ENCODE measurements around the gene KRTAP5-6.
"Not testable (repeated sequence)": the region's sequence is repeated elsewhere in the genome, so short reads cannot be mapped to it uniquely, and the experiment has no call there.

Gene KRTAP5-6

DNA sequence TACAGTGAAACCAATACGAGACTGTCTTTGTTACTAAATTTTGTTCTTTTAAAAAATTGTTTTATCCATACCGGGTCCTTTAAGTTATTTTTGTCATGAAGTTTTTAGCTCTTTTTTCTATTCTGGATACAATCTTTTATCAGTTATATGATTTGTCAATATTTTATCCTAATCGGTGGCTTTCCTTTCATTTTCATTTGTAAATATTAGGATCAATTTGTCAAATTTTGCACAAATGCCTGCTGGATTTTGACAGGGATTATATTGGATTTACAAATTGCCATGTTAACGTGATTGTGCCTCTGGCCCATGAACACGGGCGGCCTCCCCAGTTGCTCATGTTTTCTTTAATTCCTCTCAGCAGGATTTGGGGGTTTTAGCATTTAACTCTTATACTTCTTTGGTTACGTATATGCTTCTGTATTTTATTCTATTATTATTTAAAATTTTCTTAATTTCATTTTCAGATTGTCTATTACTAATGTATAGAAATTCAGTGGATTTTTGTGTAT is 20.7 kb upstream of the KRTAP5-6 start:
- H3K27me3 ChIP-seq, result peaks cover 83% of the 10 kb centered on the region
- no peaks in the 10 kb centered on the region for H3K36me3 ChIP-seq
- TF ChIP-seq, protein P1, sequence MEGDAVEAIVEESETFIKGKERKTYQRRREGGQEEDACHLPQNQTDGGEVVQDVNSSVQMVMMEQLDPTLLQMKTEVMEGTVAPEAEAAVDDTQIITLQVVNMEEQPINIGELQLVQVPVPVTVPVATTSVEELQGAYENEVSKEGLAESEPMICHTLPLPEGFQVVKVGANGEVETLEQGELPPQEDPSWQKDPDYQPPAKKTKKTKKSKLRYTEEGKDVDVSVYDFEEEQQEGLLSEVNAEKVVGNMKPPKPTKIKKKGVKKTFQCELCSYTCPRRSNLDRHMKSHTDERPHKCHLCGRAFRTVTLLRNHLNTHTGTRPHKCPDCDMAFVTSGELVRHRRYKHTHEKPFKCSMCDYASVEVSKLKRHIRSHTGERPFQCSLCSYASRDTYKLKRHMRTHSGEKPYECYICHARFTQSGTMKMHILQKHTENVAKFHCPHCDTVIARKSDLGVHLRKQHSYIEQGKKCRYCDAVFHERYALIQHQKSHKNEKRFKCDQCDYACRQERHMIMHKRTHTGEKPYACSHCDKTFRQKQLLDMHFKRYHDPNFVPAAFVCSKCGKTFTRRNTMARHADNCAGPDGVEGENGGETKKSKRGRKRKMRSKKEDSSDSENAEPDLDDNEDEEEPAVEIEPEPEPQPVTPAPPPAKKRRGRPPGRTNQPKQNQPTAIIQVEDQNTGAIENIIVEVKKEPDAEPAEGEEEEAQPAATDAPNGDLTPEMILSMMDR (IDR thresholded peaks at IDR 0.05), result no peak
- H3K27ac ChIP-seq, result no peak overlapping the region
- no peak overlapping the region for H3K4me3 ChIP-seq (ENCODE audit: low read depth in 1 of 2, low read length in 1 of 2)
- H3K4me1 ChIP-seq (ENCODE audit: control insufficient read depth in 1 of 2, insufficient read depth in 1 of 2, low read depth in 1 of 2, low read length in 1 of 2), result no peaks in the 10 kb centered on the region
- no peaks in the 10 kb centered on the region for H3K9me3 ChIP-seq

DNA sequence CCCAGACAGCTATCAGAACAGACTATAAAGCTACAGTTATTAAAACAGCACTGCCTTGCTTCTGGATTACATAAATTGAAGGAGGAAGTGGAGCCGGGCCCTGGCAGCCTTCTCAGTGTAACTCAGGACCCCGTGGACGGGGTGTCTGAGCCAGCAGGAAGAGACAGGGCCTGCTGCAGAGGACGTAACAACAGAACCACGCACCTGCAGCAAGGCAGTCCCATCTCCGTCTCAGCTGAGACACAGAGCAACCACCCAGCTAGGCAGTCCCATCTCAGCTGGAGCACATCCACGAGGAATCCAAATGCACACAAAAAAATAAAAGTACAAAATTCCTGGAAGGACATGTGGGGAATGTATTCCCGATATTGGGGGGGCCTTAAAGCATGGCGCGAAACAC is 17.1 kb upstream of the KRTAP5-6 start:
- Histone ChIP-seq H3K9me3 (no peaks in the 10 kb centered on the region), H3K4me1 (ENCODE audit: control insufficient read depth in 1 of 2, insufficient read depth in 1 of 2, low read depth in 1 of 2, low read length in 1 of 2) (no peaks in the 10 kb centered on the region), H3K27me3 (peaks cover 66% of the 10 kb centered on the region), H3K27ac (no peak overlapping the region), H3K36me3 (no peaks in the 10 kb centered on the region), H3K4me3 (ENCODE audit: low read depth in 1 of 2, low read length in 1 of 2) (no peak overlapping the region)
- TF ChIP-seq, protein P1 (IDR thresholded peaks at IDR 0.05), result no peak

DNA sequence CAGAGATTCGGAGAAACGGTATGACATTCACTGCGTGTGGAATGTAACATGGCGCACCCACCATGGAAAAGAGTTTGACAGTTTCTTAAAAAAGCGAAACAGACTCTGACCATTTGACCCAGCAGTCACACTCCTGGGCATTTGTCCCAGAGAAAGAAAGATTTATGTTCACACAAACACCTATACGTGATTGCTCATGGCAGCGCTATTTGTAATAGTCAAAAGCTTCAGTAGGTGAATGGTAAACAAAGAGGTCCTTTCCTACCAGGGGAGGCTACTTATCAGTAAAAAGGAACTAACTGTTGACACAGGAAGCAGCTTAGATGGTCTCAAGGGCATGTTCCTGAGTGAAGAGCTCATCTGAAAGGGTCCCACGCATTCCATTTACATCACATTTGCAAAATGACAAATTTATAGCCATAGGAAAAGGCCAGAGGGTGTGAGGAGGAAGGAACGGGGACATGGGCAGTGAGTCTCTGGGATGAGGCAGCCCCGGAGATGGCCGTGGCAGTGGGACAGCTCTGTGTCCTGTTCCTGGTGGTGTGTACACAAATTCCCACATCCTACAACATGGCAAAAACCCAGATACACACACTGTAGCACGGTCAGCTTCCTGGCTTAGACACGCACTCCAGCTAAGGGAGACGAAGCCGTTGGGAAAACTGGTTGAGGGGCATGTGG is 14.6 kb upstream of the KRTAP5-6 start:
- Histone ChIP-seq H3K36me3 (no peaks in the 10 kb centered on the region), H3K27me3 (peaks cover 42% of the 10 kb centered on the region), H3K9me3 (no peaks in the 10 kb centered on the region), H3K4me3 (ENCODE audit: low read depth in 1 of 2, low read length in 1 of 2) (no peak overlapping the region), H3K27ac (no peak overlapping the region), H3K4me1 (ENCODE audit: control insufficient read depth in 1 of 2, insufficient read depth in 1 of 2, low read depth in 1 of 2, low read length in 1 of 2) (no peaks in the 10 kb centered on the region)
- TF ChIP-seq, protein P1 (IDR thresholded peaks at IDR 0.05), result no peak

DNA sequence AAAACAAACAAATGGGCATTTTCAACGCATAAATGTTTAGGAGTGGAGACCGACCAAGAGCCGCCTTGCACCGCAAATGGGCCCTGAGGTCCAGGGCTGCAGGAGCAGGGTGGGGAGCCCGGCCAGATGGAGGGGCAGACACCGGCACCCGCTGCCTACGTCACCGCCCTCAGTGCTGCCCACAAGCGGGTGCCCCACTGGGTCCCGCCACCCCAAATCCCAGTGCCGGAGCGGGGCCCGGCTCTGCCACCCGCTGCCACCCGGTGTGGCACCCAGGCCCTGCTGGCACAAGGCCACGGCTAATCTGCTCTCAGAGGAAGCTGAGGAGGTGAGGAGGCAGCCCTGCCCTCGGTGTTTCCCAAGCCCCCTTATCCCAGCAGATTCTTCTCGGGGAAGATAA is 13.8 kb upstream of the KRTAP5-6 start:
- H3K4me1 ChIP-seq (ENCODE audit: control insufficient read depth in 1 of 2, insufficient read depth in 1 of 2, low read depth in 1 of 2, low read length in 1 of 2); H3K4me3 ChIP-seq (ENCODE audit: low read depth in 1 of 2, low read length in 1 of 2); H3K9me3 ChIP-seq; H3K27ac ChIP-seq; H3K36me3 ChIP-seq: not testable (repeated sequence)
- H3K27me3 ChIP-seq, result peaks cover 39% of the 10 kb centered on the region

DNA sequence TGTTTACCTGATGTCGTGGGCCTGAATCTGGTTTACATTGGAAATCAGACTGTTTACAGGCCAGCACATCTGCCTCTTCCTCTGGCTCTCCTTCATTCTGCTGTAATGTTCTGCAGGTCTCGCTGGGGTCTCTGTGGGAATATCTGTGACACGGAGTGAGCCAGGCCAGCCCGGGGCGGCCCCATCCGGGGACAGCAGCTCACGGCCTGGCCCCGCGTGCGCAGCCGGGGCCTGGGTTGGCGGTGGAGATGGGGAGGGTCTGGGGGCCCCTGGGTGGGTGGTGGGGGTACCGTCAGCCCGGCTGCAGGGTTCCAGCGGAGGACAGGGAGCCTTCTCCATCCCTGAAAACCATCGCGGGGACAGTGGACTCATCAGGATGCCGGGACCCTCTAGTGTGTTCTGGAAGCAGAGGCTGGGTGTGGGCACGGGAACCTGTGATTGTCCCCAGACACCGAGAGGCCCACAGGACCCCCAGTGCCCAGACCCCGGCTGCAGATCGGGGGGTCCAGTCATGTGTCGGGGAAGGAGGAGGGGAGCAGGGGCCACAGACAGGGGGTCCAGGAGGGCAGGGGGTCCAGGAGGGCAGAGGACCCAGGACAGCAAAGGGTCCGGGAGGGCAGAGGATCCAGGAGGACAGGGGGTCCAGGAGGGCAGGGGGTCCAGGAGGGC is 13.0 kb upstream of the KRTAP5-6 start:
- not testable (repeated sequence) for H3K4me1 ChIP-seq (ENCODE audit: control insufficient read depth in 1 of 2, insufficient read depth in 1 of 2, low read depth in 1 of 2, low read length in 1 of 2); H3K9me3 ChIP-seq; H3K36me3 ChIP-seq; H3K4me3 ChIP-seq (ENCODE audit: low read depth in 1 of 2, low read length in 1 of 2); H3K27ac ChIP-seq
- H3K27me3 ChIP-seq, result peaks cover 42% of the 10 kb centered on the region

DNA sequence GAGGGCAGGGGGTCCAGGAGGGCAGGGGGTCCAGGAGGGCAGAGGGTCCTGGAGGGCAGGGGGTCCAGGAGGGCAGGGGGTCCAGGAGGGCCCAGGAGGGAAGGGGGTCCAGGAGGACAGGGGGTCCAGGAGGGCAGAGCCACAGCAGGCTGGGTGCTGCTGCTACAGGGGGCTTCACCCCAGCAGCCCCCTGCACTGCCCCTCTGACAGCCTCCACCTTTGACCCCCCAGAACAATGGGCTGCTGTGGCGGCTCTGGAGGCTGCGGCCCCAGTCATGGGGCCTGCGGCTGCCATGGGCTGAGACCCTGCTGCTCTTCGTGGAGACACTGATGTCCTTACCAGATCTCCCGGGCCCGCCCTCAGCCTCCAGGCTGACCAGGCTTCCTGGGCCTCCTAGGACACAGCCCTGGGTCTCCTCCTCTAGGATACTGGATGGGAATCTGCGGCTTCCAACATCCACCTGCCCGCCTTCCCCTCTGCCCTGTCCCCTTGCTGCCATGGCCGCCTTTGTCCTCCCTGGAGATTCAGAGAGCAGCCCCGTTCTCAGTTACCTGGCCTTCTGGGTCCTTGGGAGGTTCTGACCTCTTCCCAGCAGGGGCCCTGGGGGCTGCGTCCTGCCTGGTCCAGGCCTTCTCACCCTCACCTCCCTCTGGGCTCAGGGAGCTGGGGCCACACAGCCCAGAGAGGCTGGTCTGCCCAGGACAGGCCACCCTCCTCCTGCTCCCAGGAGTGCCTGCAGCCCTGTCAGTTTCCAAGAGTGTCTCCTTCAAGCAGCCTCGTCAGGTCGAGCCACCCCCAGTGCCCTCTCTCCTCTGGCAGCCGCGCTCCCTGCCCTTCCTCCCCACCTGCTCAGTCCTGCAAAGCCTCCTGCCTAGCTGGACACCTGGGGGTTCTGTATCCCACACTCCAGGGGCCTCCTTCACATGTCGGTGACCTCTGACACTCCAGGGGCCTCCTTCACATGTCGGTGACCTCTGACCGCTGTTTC is 11.8 kb upstream of the KRTAP5-6 start:
- not testable (repeated sequence) for H3K9me3 ChIP-seq; H3K36me3 ChIP-seq; H3K4me1 ChIP-seq (ENCODE audit: control insufficient read depth in 1 of 2, insufficient read depth in 1 of 2, low read depth in 1 of 2, low read length in 1 of 2); H3K27ac ChIP-seq; H3K4me3 ChIP-seq (ENCODE audit: low read depth in 1 of 2, low read length in 1 of 2)
- H3K27me3 ChIP-seq, result peaks cover 45% of the 10 kb centered on the region

DNA sequence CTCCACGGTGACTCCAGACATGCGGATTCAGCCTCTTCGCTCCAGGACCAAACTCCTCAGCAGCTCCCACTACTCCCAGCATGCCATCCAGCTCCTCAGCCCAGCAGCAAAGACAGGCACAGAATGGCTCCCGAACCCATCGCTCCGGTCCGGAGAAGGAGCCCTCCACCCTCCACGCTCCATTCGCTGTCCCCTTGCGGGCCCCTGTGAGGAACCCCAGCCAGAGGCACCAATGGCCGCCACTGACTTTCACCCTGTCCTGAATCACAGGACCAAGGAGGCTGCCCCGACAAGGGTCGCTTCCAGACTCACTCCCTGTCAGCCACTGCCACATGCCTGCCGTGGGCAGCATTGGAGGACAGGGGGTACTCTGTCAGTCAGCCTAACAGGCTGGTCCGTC is 10.8 kb upstream of the KRTAP5-6 start:
- H3K27ac ChIP-seq; H3K9me3 ChIP-seq; H3K4me1 ChIP-seq (ENCODE audit: control insufficient read depth in 1 of 2, insufficient read depth in 1 of 2, low read depth in 1 of 2, low read length in 1 of 2); H3K36me3 ChIP-seq; H3K4me3 ChIP-seq (ENCODE audit: low read depth in 1 of 2, low read length in 1 of 2): not testable (repeated sequence)
- H3K27me3 ChIP-seq, result peaks cover 48% of the 10 kb centered on the region

DNA sequence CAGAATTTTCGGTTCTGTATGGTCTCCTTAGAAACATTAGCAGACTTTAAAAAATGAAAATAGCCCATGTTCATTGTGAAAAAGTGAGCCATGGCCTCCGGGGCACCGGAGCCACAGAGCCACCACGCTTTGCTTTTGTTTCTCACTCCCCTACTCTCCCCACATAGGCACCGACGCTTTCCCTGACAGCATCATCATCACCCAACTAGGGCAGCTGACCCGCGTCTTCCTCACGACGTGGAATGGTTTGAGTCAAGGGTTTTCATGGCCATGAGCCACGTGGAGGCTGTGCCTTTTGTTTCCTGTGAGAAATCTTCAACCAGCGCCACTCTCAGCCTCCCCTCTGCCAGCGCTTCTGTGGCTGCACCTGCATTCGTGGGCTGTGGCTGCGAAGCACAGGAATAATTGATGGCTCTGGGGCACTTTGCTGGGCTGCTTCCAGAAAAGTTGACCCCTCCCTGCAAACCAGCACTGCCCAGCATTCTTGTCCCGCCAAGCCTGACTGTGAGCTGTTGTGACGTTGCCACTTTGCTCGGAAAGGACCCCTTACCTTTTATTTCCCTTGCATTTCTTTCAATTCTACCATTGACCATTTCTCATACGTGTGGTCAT is 8.6 kb upstream of the KRTAP5-6 start:
- not testable (repeated sequence) for H3K4me1 ChIP-seq (ENCODE audit: control insufficient read depth in 1 of 2, insufficient read depth in 1 of 2, low read depth in 1 of 2, low read length in 1 of 2); H3K9me3 ChIP-seq; H3K27ac ChIP-seq; H3K4me3 ChIP-seq (ENCODE audit: low read depth in 1 of 2, low read length in 1 of 2); H3K36me3 ChIP-seq
- peaks cover 49% of the 10 kb centered on the region for H3K27me3 ChIP-seq

DNA sequence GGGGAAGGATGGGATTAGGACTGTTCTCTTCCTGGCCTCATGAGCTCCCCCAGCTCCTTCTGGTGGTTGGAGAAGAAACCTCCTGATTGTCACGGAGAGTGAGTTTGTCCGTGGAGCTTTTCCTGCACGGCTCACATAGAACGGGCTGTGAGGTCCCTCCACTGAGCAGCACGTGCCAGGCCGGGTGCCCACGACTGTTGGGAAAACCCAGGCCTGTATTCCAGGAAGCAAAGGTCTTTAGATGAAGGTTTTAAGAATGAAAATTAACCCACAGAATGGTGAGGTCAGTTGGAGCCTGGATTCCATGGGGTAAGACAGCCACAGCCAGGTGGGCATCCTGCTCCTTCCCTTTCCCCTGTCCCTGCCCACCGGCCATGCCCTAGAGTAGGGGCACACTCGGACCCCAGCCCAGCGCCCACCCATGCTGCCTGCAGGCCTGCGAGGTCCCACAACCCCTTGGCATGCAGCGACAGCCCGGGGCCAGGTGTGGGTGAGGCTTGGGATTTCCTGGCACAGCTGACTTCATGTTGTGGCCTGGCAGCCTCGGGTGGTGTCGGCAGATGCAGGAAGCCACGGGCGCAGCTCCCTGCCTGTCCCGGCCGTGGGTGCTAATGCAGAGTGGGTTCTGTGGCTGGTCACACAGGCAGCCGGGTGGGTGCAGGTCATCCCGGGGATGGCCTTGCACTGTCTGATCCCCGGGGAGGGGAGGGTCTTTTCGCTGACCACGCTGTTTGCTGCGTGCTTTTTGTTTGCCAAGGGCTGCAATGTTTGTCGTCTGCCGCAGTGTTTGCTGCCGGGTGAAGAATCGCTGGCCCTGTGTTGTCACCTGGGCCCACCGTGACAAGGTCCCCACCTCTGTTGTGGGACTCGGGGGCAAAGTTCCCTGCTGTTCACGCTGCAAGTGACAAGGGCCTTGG is 7.5 kb upstream of the KRTAP5-6 start:
- H3K9me3 ChIP-seq; H3K4me3 ChIP-seq (ENCODE audit: low read depth in 1 of 2, low read length in 1 of 2); H3K27ac ChIP-seq; H3K36me3 ChIP-seq: not testable (repeated sequence)
- H3K4me1 ChIP-seq (ENCODE audit: control insufficient read depth in 1 of 2, insufficient read depth in 1 of 2, low read depth in 1 of 2, low read length in 1 of 2), result peaks cover 12 to 15% of the 10 kb centered on the region in 2 experiments
- H3K27me3 ChIP-seq, result peaks cover 49% of the 10 kb centered on the region

All from neutrophil (primary cell).